ENCODE measurements around the gene SON. TPM values are rescaled to one million over a fixed set of nuclear protein-coding genes. Genes with fewer than 3 reads are reported as not detected.

Gene SON
- total and polyA plus RNA-seq, 2 of the 13 experiments (the other 11 are each of a cell fraction or from before 2014, with no cell fraction given) = 61.3 to 78.3 TPM

DNA sequence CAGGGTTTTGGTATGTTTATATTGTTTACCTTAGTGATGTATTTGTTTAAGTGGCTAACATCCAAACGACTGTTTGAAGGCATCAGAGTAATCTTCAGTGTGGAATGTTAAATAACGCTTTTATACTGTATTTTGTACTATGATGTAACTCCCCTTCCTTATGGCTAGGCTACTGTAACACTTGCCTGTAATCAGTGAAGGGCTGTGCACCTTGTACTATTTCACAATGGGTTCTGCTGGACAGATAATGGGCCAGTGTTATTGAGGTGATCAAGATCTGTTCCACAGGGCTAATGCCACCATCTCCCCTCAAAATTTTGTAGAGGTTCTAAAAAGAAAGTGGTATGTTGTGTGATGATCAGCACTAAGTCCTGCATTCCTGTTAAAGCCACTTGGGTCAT, 33.9 kb downstream of the SON start (continued):
- TF ChIP-seq ARID3A (IDR thresholded peaks at IDR 0.05; ENCODE audit: low read depth, low read length) (peak; percentile 89), FOXO1 (CRISPR knock-in tag; IDR thresholded peaks at IDR 0.05) (peak; percentile 81), MYPOP (CRISPR knock-in tag; IDR thresholded peaks at IDR 0.05) (peak; percentile 35; the same call in 1 of the 2 replicates), CBFB (CRISPR knock-in tag; IDR thresholded peaks at IDR 0.05) (peak; percentile 71; the same call in 1 of the 2 replicates), PHF5A (CRISPR knock-in tag; IDR thresholded peaks at IDR 0.05; ENCODE audit: low read depth, unreplicated experiment) (peak; percentile 35), KLF16 (CRISPR knock-in tag; IDR thresholded peaks at IDR 0.05) (peak in 1 of 2 experiments; percentile 84; a peak in 1 of 4 replicates), SALL1 (CRISPR knock-in tag; IDR thresholded peaks at IDR 0.05) (peak; percentile 75; the same call in 1 of the 2 replicates), KDM1A (CRISPR knock-in tag; IDR thresholded peaks at IDR 0.05) (0 out of 2 replicates have a peak, but pooled peaks have one; percentile 35), ZBED4 (CRISPR knock-in tag; IDR thresholded peaks at IDR 0.05; ENCODE audit: borderline replicate concordance) (peak; percentile 98), HNF1A (IDR thresholded peaks at IDR 0.05; ENCODE audit: low read depth) (peak; percentile 47; the same call in 1 of the 2 replicates), HNF1A (CRISPR knock-in tag; IDR thresholded peaks at IDR 0.05; ENCODE audit: borderline replicate concordance) (peak; percentile 70; the same call in 1 of the 2 replicates), SKI (IDR thresholded peaks at IDR 0.05; ENCODE audit: partially characterized antibody) (peak; percentile 76)
- TF ChIP-seq, protein P1, sequence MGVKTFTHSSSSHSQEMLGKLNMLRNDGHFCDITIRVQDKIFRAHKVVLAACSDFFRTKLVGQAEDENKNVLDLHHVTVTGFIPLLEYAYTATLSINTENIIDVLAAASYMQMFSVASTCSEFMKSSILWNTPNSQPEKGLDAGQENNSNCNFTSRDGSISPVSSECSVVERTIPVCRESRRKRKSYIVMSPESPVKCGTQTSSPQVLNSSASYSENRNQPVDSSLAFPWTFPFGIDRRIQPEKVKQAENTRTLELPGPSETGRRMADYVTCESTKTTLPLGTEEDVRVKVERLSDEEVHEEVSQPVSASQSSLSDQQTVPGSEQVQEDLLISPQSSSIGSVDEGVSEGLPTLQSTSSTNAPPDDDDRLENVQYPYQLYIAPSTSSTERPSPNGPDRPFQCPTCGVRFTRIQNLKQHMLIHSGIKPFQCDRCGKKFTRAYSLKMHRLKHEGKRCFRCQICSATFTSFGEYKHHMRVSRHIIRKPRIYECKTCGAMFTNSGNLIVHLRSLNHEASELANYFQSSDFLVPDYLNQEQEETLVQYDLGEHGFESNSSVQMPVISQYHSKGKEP (CRISPR knock-in tag; IDR thresholded peaks at IDR 0.05) = 0 out of 2 replicates have a peak, but pooled peaks have one; percentile 46
- TF ChIP-seq, protein P2, sequence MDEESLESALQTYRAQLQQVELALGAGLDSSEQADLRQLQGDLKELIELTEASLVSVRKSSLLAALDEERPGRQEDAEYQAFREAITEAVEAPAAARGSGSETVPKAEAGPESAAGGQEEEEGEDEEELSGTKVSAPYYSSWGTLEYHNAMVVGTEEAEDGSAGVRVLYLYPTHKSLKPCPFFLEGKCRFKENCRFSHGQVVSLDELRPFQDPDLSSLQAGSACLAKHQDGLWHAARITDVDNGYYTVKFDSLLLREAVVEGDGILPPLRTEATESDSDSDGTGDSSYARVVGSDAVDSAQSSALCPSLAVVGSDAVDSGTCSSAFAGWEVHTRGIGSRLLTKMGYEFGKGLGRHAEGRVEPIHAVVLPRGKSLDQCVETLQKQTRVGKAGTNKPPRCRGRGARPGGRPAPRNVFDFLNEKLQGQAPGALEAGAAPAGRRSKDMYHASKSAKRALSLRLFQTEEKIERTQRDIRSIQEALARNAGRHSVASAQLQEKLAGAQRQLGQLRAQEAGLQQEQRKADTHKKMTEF (CRISPR knock-in tag; IDR thresholded peaks at IDR 0.05) = peak; percentile 92

Measured in HepG2 (cell line).